Muscle layer of duodenum (tissue), 2 donors: ENCODE results near the gene CMKLR1.

Experiments used
- H3K27ac ChIP-seq: one replicate; pipeline ENCODE4 v1.7.0; 2013; ENCODE audit warnings: mild to moderate bottlenecking, low read length
- H3K27me3 ChIP-seq: one replicate; pipeline ENCODE4 v1.7.0; 2013; ENCODE audit warnings: low read depth, mild to moderate bottlenecking, control low read depth, low read length
- H3K36me3 ChIP-seq, 2 donors: one replicate each; pipeline ENCODE4 v1.7.0; 2013; ENCODE audit warnings: low read length in 2 of 2, control low read depth in 1 of 2, mild to moderate bottlenecking in 1 of 2; ENCODE audit not compliant: insufficient read depth in 2 of 2, control insufficient read depth in 1 of 2
- H3K4me1 ChIP-seq, 2 donors: one replicate each; pipeline ENCODE4 v1.7.0; 2013; ENCODE audit warnings: low read length in 2 of 2, mild to moderate bottlenecking in 2 of 2, control low read depth in 1 of 2, moderate library complexity in 1 of 2; ENCODE audit not compliant: insufficient read depth in 2 of 2, control insufficient read depth in 1 of 2
- H3K4me3 ChIP-seq, 2 donors: one replicate each; pipeline ENCODE4 v1.7.0; 2013; ENCODE audit warnings: low read length in 2 of 2, low read depth in 1 of 2, mild to moderate bottlenecking in 1 of 2
- H3K9me3 ChIP-seq, 2 donors: one replicate each; pipeline ENCODE4 v1.7.0; 2013; ENCODE audit warnings: low read length in 2 of 2, control low read depth in 1 of 2, mild to moderate bottlenecking in 1 of 2; ENCODE audit not compliant: control insufficient read depth in 1 of 2
- donor health status: healthy.

CMKLR1 gene

GRCh38 chr12:108319277-108320234 is 19.6 kb downstream of the CMKLR1 start:
- Histone ChIP-seq H3K27me3 (no peaks in the 10 kb centered on the region), H3K27ac (no peak overlapping the region), H3K4me1 (peaks cover 0 to 7% of the 10 kb centered on the region in 2 donors), H3K4me3 (no peak overlapping the region), H3K9me3 (no peaks in the 10 kb centered on the region), H3K36me3 (no peaks in the 10 kb centered on the region)

GRCh38 chr12:108318472-108319275 is 20.4 kb downstream of the CMKLR1 start:
- Histone ChIP-seq H3K27me3 (no peaks in the 10 kb centered on the region), H3K4me1 (peaks cover 0 to 7% of the 10 kb centered on the region in 2 donors), H3K4me3 (no peak overlapping the region), H3K27ac (no peak overlapping the region), H3K36me3 (no peaks in the 10 kb centered on the region), H3K9me3 (no peaks in the 10 kb centered on the region)

DNA sequence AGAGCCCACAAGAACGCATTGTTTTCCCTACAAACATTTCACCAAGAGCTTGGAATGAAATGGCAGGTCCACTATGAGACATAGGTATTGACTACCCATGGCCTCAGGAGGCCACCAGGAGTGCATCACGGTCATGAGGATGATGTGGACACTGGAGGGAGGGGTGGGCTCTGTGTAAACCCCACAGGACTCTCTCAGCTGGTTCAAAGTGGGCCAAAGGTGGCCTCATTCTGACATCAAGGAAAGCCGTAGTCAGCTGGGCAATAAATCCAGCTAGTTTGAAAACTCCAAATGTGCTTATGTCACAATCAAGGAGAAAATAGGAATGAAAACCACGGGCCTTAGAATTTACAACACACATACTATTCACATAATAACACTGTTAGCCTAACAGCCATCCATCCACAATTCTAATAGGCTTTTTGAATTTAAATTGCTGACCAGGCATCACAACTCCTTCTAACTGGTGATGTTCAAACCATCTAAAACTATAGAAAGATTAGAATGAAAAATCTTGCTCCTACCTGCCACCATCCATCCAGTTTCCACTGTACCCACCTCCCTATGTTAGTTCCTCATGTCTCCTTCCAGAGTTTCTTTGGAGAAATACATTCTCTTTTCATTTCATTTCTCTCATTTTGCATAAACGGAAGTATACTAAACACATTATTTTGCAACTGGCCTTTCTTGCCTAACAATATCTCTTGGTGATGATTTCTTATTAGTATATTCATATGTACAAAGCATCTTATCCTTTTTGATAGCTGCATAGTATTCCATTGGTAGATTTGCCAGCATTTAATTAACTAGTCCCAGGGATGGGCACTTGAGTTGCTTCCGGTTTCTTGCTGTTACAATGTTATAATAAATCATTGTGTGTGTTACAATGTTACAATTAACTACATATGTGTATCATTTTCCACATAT is 21.5 kb downstream of the CMKLR1 start:
- Histone ChIP-seq H3K27me3 (no peaks in the 10 kb centered on the region), H3K4me3 (no peak overlapping the region), H3K27ac (no peak overlapping the region), H3K4me1 (peaks cover 0 to 16% of the 10 kb centered on the region in 2 donors), H3K36me3 (no peaks in the 10 kb centered on the region), H3K9me3 (no peaks in the 10 kb centered on the region)

DNA sequence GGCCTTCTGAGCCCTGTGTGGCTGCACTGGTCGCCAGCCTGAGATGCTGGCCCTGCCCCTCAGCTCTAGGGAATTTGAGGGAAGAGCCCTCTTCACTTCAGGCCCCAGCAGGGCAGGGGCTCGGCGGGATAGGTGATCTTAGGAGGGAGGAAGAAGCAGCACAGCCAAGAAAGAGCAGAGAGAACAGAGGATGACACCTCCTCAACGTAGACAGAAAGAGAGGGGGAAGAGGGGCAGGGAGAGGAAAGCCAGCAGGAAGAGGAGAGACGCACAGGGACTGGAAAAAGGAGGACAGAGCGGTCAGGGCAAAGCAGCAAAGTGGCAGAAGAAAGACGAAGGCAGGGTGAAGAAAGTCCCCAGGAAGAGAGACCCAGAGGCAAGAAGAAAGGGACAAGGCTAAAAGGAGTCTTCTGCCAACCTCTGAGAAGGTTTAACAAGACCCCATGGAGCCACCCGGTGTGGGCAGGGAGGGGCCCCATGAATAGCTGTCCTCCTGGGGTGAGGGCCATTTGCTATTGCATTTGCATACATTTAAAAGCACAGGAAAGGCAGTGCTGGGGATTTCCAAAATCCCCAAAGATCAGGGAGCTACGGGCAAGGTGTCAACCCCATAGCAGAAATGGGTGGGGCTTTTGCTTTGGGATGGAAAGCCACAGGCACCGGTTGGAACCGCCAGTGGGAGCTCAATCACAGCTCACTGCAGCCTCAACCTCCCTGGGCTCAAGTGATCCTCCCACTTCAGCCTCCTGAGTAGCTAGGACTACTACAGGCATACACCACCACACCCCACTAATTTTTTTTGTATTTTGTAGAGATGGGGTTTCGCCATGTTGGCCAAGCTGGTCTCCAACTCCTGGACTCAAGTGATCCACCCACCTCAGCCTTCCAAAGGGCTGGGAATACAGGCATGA is 22.7 kb downstream of the CMKLR1 start:
- Histone ChIP-seq H3K4me3 (no peak overlapping the region), H3K27ac (no peak overlapping the region), H3K36me3 (no peaks in the 10 kb centered on the region), H3K9me3 (no peaks in the 10 kb centered on the region), H3K4me1 (peaks cover 0 to 25% of the 10 kb centered on the region in 2 donors), H3K27me3 (no peaks in the 10 kb centered on the region)

GRCh38 chr12:108315486-108316105 is 23.5 kb downstream of the CMKLR1 start:
- Histone ChIP-seq H3K4me1 (peaks cover 0 to 31% of the 10 kb centered on the region in 2 donors), H3K36me3 (no peaks in the 10 kb centered on the region), H3K4me3 (no peak overlapping the region), H3K9me3 (no peaks in the 10 kb centered on the region), H3K27ac (no peak overlapping the region), H3K27me3 (no peaks in the 10 kb centered on the region)

GRCh38 chr12:108313606-108314351 is 25.3 kb downstream of the CMKLR1 start:
- no peak overlapping the region for H3K4me3 ChIP-seq
- no peaks in the 10 kb centered on the region for H3K36me3 ChIP-seq
- H3K4me1 ChIP-seq: peaks cover 0 to 31% of the 10 kb centered on the region in 2 donors
- no peaks in the 10 kb centered on the region for H3K9me3 ChIP-seq
- peak overlapping the region; percentile 47 for H3K27ac ChIP-seq
- H3K27me3 ChIP-seq: no peaks in the 10 kb centered on the region

DNA sequence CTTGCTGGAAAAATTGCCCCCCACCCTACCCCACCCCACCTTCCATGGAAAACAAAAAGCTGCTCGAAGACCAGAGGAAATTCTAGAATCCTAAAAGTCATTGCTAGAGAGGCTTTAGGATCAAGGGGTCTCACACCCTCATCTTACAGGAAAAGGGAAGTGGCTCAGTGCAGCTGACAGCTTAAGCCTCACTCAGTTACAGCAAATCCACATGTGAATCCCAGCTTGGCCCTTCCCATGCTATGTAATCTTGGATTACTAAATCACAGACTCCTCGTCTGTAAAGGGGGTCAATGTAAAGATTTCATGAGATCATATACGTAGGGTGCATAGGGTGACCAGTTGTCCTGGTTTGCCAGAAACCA is 25.9 kb downstream of the CMKLR1 start:
- Histone ChIP-seq H3K9me3 (no peaks in the 10 kb centered on the region), H3K27ac (peak overlapping the region; percentile 47), H3K4me3 (no peak overlapping the region), H3K4me1 (peaks cover 0 to 31% of the 10 kb centered on the region in 2 donors), H3K27me3 (no peaks in the 10 kb centered on the region), H3K36me3 (no peaks in the 10 kb centered on the region)

DNA sequence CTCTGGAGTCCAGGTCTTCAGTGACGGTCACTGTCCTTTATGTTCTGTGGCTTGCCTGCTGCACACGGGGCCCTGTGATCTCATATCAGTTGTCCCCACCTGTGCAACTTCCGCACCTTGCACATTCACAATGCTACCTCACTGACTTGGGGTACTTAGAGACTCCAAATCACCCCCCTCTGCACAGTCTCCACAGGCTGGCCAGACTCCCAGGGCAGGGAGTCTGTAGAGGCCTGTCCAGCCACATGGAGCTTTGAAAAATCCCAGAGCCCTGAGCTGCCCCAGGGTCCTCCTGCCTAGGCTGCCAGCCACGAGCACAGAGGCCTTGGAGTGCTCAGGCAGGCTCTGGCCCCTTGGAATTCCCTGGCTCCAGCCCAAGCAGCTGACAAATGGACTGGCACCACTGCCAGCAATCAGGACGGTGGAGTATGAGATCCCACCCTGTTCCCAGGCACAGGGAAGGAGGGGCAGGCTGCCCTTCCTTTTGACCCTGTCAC is 26.4 kb downstream of the CMKLR1 start:
- Histone ChIP-seq H3K4me1 (peaks cover 0 to 31% of the 10 kb centered on the region in 2 donors), H3K9me3 (no peaks in the 10 kb centered on the region), H3K4me3 (no peak overlapping the region), H3K27me3 (no peaks in the 10 kb centered on the region), H3K27ac (peak overlapping the region; percentile 47), H3K36me3 (no peaks in the 10 kb centered on the region)

- Histone ChIP-seq H3K9me3 (no peaks in the 10 kb centered on the region), H3K27ac (no peak overlapping the region), H3K36me3 (no peaks in the 10 kb centered on the region), H3K4me3 (no peak overlapping the region), H3K4me1 (peaks cover 0 to 36% of the 10 kb centered on the region in 2 donors), H3K27me3 (no peaks in the 10 kb centered on the region)
These were observed 26.9 kb downstream of the CMKLR1 start for GRCh38 chr12:108312073-108312659.
